Right cardiac atrium (tissue), 5 donors: ENCODE measurements around the gene TSPAN4. TPM values are rescaled to one million over a fixed set of nuclear protein-coding genes. Genes with fewer than 3 reads are reported as not detected.
A peak's percentile ranks its signal among the peaks of the same experiment; 100 is the strongest.

Experiments
- ATAC-seq, 2 donors: fragments of 200-7000 bp; cut with Tn5 transposase; one replicate each; pipeline versions ENCODE4 v1.8.0 to v1.9.1; 2020; ENCODE audit warnings: moderate library complexity in 2 of 2, mild to moderate bottlenecking in 1 of 2
- DNase-seq, 3 donors: peaks; one replicate each; pipeline ENCODE4 v3.0.0-alpha.2; 2020
- H3K27ac ChIP-seq: one replicate; pipeline ENCODE4 v1.5.1; 2013; ENCODE audit warnings: mild to moderate bottlenecking, low read length, control low read depth, moderate library complexity
- H3K27me3 ChIP-seq: one replicate; pipeline ENCODE4 v1.6.1; 2013; ENCODE audit not compliant: control insufficient read depth, insufficient read depth
- H3K4me1 ChIP-seq: one replicate; pipeline ENCODE4 v1.6.1; 2013; ENCODE audit warnings: low read length; ENCODE audit not compliant: control insufficient read depth, insufficient read depth
- H3K4me3 ChIP-seq: one replicate; pipeline ENCODE4 v1.5.1; 2013; ENCODE audit warnings: low read length, control low read depth
- H3K9me3 ChIP-seq: one replicate; pipeline ENCODE4 v1.6.1; 2013; ENCODE audit warnings: low read length; ENCODE audit not compliant: control insufficient read depth
- WGBS: extraction: QIAGEN DNeasy Blood & Tissue Kit; methylation state at CpG from one replicate; pipeline ENCODE4 v1.1.7; 2013; 5-methylcytosine and 5-hydroxymethylcytosine counted together
- intact Hi-C, 4 donors: fragments of 100-400 bp; cut with DNase I; formaldehyde crosslinking; loops; one replicate each; pipeline versions ENCODE4 v1.11.0 to v1.14.0; 2022 to 2023
- polyA plus RNA-seq: library from polyadenylated mRNA; stranded (reverse); fragments of 200-250 nt; gene quantifications from one replicate; pipeline ENCODE4 v1.2.3, GENCODE V29; 2013
- total RNA-seq, 4 donors: library from RNA; stranded (reverse); fragmentation: NEBNext Ultra II Directional; extraction: Animal tissue kit (Norgen Biotek cat#: 25700); gene quantifications; one replicate each; pipeline ENCODE4 v1.2.1, GENCODE V29; 2021
- donor health status: healthy with polysubstance abuse.
- donor health status: DM: no; HTN: yes; CAD: no.
- donor health status: DM: no; HTN: no; CAD: no.
- donor health status: DM: no; HTN: yes; CAD: no; lungs with severe emphysema.
- donor health status: DM: yes; HTN: yes; CAD: no.

Gene TSPAN4
- total and polyA plus RNA-seq, 5 donors: 36.6 to 45.1 (median 40.7) TPM

DNA sequence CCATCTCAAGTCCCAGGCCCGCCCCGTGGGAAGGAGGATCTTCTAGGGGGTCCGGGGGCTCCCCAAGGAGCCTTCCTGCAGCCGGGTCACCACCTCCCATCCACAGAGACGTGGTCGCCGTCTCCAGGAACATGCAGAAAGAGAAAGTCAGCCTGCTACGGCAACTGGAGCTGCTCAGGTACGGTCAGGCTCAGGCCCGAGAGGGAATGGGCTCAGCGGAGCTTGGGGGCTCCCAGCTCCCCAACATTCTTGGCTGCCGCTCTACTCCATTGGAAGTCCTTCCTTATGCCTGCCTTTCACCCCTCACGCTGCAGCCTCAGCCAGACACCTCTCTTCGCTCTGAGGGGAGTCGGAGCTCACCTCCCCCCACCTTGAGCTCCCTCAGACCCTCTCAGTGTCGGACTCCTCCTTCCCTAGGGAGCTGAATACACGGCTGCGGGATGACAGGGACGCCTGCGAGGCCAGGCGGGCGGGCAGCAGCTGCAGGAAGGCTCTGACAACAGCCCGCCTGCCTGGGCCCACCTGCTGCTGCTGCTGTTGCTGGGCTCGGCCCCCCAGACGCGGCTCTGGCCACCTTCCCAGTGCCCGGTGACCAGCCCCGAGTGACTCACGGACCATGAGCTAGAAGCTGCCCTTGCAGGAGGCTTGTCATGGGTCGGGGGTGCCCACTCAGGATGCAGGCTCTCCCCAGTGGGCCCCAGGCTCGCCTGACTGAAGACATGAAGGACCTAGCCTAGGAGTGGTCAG, 11.4 kb upstream of the TSPAN4 start:
- Histone ChIP-seq H3K4me3 (no peak overlapping the region), H3K27ac (no peak overlapping the region), H3K9me3 (no peaks in the 10 kb centered on the region), H3K27me3 (no peaks in the 10 kb centered on the region), H3K4me1 (peaks cover 9% of the 10 kb centered on the region)
- DNase-seq (peak in 2 of 3 donors; percentile 69 to 72), ATAC-seq (no peak)
- intact Hi-C loops: no loop called here
- WGBS: 67% methylated on average over 31 of the region's 31 CpGs

DNA sequence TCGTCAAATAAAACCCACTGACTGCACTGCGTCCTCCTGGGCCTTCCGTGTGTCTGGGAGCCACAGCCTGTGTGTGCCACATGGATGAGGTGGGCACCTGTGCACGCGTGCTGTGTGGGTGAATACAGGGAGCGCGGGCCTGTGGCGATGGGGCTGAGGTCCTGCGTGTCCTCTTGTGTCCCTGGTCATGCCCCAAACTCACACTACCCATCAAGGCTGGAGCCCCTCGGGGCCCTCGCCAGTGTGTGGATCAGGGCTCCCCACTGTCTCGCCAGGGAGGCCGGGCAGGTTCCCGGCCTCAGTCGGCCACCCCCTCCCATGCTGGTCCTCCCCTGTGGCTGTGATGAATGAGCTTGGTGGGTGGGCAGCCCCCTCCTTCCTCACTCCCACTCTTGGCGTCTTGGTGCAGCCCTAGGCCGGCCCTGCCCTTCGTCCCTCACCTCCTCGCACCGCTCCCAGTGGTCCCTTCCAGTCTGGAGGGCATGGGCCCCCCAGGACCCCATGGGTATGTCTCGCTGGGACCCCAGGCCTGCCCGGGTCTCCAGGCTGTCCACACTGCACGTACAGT, 10.6 kb upstream of the TSPAN4 start:
- no peaks in the 10 kb centered on the region for H3K27me3 ChIP-seq
- no peak for ATAC-seq
- peak overlapping the region; percentile 71 for H3K4me3 ChIP-seq
- H3K4me1 ChIP-seq: peaks cover 9% of the 10 kb centered on the region
- no peaks in the 10 kb centered on the region for H3K9me3 ChIP-seq
- peak in 2 of 3 donors; percentile 60 to 69 for DNase-seq
- intact Hi-C loops: no loop called here
- WGBS: 70% methylated on average over 23 of the region's 23 CpGs
- H3K27ac ChIP-seq: peak overlapping the region; percentile 37

DNA sequence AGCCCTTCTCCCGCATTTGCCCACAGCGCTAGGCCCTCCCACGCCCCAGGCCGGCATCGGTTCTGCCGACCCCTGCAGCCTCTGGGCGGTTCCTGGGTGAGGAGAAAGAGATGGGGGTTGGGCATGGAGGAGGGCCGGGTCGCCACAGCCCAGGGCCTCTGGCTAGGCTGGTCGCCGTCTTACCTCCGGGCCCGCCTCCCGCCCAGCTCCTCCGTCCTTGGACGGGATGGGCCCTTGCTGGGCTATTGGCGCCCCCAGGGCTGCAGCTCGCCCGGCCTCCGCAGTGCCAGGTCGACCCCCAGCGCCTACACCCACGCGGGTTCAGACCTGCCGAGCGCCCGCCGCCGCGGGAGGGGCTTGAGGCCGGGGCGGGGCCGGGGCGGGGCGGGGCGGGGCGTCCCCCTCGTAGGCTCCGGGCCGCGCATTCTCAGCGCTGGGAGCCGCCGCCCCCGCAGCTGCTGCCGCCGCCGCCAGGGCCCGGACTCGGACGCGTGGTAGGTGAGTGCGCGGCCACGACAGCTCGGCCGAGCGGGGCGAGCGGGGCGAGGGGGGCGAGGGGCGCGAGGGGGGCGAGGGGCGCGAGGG, 10.0 kb upstream of the TSPAN4 start, which contains the start of gene CD151:
Gene CD151 (plus strand): TSS at position 424 of the 585 bp plus-strand sequence. CDS start 3,118 bp downstream, outside the sequence.
- Histone ChIP-seq H3K4me3 (peak within 1 kb of the TSS; percentile 71), H3K27me3 (no peaks in the 10 kb centered on the region), H3K9me3 (no peaks in the 10 kb centered on the region), H3K27ac (peak within 1 kb of the TSS; percentile 93), H3K4me1 (peaks cover 9% of the 10 kb centered on the region)
- intact Hi-C loops: no loop called here
- peak in 2 of 3 donors; percentile 83 to 86 for DNase-seq
- WGBS: 1% methylated on average over 67 of the region's 67 CpGs
- ATAC-seq: peak; percentile 16 to 32

DNA sequence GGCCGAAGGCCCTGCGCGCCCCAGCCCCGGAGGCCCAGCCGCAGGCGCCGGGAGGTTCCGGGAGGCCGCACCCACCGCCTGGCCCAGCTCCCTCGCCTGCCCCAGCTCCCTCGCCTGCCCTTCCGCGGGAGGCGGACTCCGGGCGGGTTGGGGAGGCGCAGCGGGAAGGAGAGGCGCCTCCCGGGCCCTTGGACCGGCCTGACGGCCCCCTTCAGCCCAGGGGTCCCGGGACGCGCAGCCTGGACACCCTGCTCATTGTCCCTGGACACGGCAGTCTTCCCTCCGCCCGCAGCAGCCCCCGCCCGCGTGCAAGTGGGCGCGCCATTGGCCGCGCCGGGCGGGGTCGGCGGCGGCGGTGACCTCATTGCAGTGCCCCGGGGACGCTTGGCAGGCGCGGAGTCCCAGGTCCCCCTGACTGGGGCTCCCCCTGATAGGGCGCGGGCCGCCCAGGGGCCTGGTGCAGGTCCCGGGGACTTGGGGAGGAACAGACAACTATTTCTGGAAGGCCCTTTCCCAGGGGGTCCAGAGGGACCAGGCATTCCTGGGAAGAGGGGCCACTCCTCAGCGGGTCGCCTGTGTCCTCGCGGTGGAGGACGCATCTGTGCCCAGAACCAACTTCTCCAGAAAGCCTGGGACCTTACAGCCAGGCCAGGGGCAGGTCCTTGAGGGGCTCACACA, 9.4 kb upstream of the TSPAN4 start:
- peak; percentile 17 to 33 for ATAC-seq
- Histone ChIP-seq H3K27ac (peak overlapping the region; percentile 93), H3K4me3 (peak overlapping the region; percentile 71), H3K27me3 (no peaks in the 10 kb centered on the region), H3K4me1 (peaks cover 9% of the 10 kb centered on the region), H3K9me3 (no peaks in the 10 kb centered on the region)
- intact Hi-C loops: no loop called here
- under 1% methylated on average over 53 of the region's 55 CpGs for WGBS
- DNase-seq: peak; percentile 81 to 89 (median 87)

DNA sequence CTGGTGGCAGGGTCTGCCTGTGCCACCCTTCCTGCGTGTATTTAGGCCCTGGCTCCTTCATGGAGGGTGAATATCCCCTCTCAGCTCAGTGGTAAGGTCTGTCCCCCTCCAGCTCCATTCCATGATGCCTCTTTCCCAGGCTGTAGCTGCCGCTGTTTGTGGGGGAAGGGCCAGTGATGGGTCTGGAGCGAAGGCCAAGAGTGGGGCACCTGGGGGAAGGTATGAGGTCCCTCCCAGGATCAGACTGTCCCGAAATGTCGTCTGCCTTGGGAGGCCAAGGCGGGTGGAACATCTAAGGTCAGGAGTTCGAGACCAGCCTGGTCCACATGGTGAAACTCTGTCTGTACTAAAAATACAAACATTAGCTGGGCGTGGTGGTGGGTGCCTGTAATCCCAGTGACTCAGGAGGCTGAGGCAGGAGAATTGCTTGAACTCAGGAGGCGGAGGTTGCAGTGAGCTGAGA, 8.8 kb upstream of the TSPAN4 start:
- intact Hi-C loops: no loop called here
- peaks cover 9% of the 10 kb centered on the region for H3K4me1 ChIP-seq
- no peaks in the 10 kb centered on the region for H3K27me3 ChIP-seq
- peak overlapping the region; percentile 93 for H3K27ac ChIP-seq
- peak overlapping the region; percentile 71 for H3K4me3 ChIP-seq
- WGBS: 46% methylated on average over 9 of the region's 9 CpGs
- no peaks in the 10 kb centered on the region for H3K9me3 ChIP-seq
- ATAC-seq (no peak), DNase-seq (peak in 1 of 3 donors; percentile 69)

DNA sequence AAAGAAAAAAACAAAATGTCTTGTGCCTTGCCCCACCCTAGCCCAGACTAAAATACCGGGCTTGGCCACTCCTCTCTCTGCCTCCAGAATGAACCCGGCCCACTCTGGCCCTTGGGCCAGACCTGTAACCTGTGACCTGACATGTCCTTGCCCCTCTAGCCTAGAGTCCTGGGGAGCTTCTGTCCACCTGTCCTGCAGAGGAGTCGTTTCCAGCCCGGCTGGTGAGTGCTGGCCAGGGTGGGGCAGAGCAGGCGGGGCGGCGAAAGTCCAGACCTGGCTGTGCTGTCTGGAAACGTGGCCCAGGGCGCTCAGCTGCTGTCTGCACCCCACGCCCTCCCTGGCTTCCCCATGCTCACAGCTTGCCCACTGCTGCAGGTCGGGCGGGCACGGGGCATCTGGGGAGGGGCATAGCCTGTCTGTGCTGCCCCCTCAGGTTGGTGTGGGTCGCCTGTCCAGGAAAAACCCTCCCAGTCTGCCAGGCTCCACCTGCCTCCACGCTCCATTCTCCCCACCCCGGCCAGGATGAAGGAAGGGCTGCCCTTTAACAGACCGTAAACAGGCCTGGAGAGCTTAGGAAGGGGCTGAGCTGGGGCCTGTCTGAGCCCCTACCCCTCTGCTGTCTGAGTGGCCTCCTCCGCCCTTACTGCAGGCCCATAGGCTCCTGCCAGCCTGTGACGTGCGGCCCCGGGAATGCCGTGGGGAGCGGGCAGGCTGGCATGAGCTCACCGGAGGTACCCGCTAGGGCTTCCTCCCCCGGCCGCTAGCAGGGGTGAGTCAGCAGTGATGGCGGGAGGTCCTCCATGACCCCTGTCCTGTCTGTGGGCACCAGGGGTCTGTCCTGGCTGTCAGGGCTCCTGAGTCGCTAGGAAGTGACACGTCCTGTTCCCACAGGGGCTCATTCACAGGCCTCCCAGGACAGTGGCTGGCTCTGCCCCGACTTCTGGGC, 8.0 kb upstream of the TSPAN4 start:
- DNase-seq: peak; percentile 81 to 92 (median 85)
- peak; percentile 33 to 36 for ATAC-seq
- intact Hi-C loops: no loop called here
- Histone ChIP-seq H3K27me3 (no peaks in the 10 kb centered on the region), H3K4me3 (no peak overlapping the region), H3K9me3 (no peaks in the 10 kb centered on the region), H3K4me1 (peaks cover 8% of the 10 kb centered on the region), H3K27ac (peak overlapping the region; percentile 93)
- WGBS: 26% methylated on average over 31 of the region's 31 CpGs

DNA sequence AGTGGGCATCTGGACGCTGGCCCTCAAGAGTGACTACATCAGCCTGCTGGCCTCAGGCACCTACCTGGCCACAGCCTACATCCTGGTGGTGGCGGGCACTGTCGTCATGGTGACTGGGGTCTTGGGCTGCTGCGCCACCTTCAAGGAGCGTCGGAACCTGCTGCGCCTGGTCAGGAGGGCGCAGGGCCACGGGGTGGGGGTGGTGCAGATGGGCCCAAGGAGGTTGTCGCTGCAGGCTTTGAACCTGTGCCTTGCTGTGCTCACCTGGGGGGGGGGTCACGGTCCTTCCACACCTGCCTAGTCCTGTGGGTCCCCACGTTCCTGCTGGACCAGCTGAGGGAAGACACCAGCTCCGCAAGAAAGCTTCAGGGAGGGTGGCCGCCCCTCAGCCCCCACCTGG, 6.4 kb upstream of the TSPAN4 start:
- Histone ChIP-seq H3K4me3 (no peak overlapping the region), H3K27ac (no peak overlapping the region), H3K4me1 (peaks cover 12% of the 10 kb centered on the region), H3K27me3 (no peaks in the 10 kb centered on the region), H3K9me3 (no peaks in the 10 kb centered on the region)
- intact Hi-C loops: no loop called here
- ATAC-seq (no peak), DNase-seq (no peak)
- WGBS: 89% methylated on average over 14 of the region's 14 CpGs

DNA sequence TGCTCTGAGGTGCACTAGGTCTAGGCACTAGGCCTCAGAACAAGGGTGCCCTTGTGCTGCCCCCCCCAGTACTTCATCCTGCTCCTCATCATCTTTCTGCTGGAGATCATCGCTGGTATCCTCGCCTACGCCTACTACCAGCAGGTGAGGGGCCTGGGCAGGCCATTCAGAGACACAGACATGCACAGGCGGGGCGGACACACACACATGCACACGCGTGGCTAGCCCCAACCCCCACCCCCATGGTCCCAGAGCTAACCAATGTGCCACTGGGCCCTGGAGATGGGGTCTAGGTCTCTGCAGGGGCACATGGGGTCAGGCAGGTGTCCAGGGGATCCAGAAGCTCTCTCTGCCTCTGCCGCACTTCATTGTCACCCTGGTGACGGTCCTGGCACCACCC, 6.0 kb upstream of the TSPAN4 start:
- Histone ChIP-seq H3K4me1 (peaks cover 12% of the 10 kb centered on the region), H3K9me3 (no peaks in the 10 kb centered on the region), H3K27me3 (no peaks in the 10 kb centered on the region), H3K27ac (no peak overlapping the region), H3K4me3 (no peak overlapping the region)
- ATAC-seq: no peak
- DNase-seq: no peak
- 87% methylated on average over 9 of the region's 9 CpGs for WGBS
- intact Hi-C loops: no loop called here

DNA sequence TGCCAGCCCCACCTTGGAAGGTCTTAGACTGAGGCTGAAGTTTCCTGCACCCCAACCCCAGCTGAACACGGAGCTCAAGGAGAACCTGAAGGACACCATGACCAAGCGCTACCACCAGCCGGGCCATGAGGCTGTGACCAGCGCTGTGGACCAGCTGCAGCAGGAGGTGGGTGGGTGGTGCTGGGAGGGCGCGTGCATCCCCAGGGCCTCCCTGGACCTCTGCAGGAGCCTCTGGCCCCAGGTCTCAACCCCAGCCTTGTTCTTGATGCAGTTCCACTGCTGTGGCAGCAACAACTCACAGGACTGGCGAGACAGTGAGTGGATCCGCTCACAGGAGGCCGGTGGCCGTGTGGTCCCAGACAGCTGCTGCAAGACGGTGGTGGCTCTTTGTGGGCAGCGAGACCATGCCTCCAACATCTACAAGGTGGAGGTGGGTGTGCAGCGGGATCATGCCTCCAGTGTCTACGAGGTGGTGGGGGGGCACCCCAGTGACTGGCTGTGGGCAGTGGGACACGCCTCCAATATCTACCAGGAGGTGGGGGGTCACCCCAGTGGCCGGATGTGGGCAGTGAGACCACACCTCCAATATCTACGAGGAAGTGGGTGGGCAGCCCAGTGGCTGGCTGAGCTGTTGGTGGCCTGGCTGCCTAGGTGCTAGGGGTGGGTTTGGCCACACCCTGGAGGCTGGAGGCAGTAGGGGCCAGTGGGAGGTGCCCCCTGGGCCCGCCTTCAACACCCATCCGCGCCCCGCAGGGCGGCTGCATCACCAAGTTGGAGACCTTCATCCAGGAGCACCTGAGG, 5.3 kb upstream of the TSPAN4 start:
- WGBS: 83% methylated on average over 22 of the region's 22 CpGs
- intact Hi-C loops: no loop called here
- DNase-seq: no peak

DNA sequence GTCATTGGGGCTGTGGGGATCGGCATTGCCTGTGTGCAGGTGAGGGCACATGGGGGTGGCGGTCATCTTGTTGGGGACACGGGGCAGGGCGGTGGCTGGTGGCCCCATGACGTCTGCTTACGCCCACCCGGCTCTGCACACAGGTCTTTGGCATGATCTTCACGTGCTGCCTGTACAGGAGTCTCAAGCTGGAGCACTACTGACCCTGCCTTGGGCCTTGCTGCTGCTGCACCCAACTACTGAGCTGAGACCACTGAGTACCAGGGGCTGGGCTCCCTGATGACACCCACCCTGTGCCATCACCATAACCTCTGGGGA, 4.7 kb upstream of the TSPAN4 start:
- H3K4me3 ChIP-seq: no peak overlapping the region
- no peaks in the 10 kb centered on the region for H3K9me3 ChIP-seq
- DNase-seq: no peak
- no peak for ATAC-seq
- peaks cover 9% of the 10 kb centered on the region for H3K4me1 ChIP-seq
- 70% methylated on average over 8 of the region's 8 CpGs for WGBS
- intact Hi-C loops: no loop called here
- no peak overlapping the region for H3K27ac ChIP-seq
- H3K27me3 ChIP-seq: no peaks in the 10 kb centered on the region

More for the DNA sequence above, 5.3 kb upstream of the TSPAN4 start:
- no peak overlapping the region for H3K4me3 ChIP-seq
- no peaks in the 10 kb centered on the region for H3K27me3 ChIP-seq
- no peak overlapping the region for H3K27ac ChIP-seq
- no peak for ATAC-seq
- peaks cover 9% of the 10 kb centered on the region for H3K4me1 ChIP-seq
- no peaks in the 10 kb centered on the region for H3K9me3 ChIP-seq
